Heart left ventricle (tissue), 16 donors: Measurements from ENCODE around the gene HAUS7. TPM values are rescaled to one million over a fixed set of nuclear protein-coding genes. Genes with fewer than 3 reads are reported as not detected.
A peak's percentile ranks its signal among the peaks of the same experiment; 100 is the strongest.

Experiments
- ATAC-seq, 4 donors: fragments of 200-7000 bp; cut with Tn5 transposase; one replicate each; pipeline ENCODE4 v1.9.1; 2020 to 2022; ENCODE audit warnings: moderate library complexity in 4 of 4, mild to moderate bottlenecking in 3 of 4, moderate number of reproducible peaks in 1 of 4
- DNase-seq, 5 donors: peaks; one replicate each; pipeline ENCODE4 v3.0.0-alpha.2; 2020
- H3K27ac ChIP-seq, 12 donors: fragments of 200-600 bp; sonication (generic) in 4 of 12; one replicate each; pipeline versions ENCODE4 v1.5.0 to v1.8.0; 2016 to 2022; ENCODE audit warnings: mild to moderate bottlenecking in 2 of 12
- H3K27me3 ChIP-seq, 9 donors: fragments of 200-600 bp; sonication (generic) in 2 of 9; one replicate each; pipeline versions ENCODE4 v1.5.1 to v1.8.0; 2016 to 2022; ENCODE audit warnings: mild to moderate bottlenecking in 3 of 9
- H3K36me3 ChIP-seq, 9 donors: fragments of 200-600 bp; sonication (generic) in 2 of 9; one replicate each; pipeline versions ENCODE4 v1.5.0 to v1.8.0; 2018 to 2022; ENCODE audit warnings: mild to moderate bottlenecking in 2 of 9
- H3K4me1 ChIP-seq, 12 donors: fragments of 200-600 bp; sonication (generic) in 4 of 12; one replicate each; pipeline versions ENCODE4 v1.5.0 to v1.8.0; 2016 to 2022; ENCODE audit warnings: mild to moderate bottlenecking in 3 of 12
- H3K4me3 ChIP-seq, 12 donors: fragments of 200-600 bp; sonication (generic) in 4 of 12; one replicate each; pipeline versions ENCODE4 v1.5.0 to v1.8.0; 2017 to 2022; ENCODE audit warnings: mild to moderate bottlenecking in 9 of 12, moderate library complexity in 4 of 12
- H3K9me3 ChIP-seq, 12 donors: fragments of 200-600 bp; sonication (generic) in 4 of 12; one replicate each; pipeline versions ENCODE4 v1.5.0 to v1.8.0; 2016 to 2022; ENCODE audit warnings: mild to moderate bottlenecking in 1 of 12
- POLR2A ChIP-seq, 2 donors: fragments of 450-650 bp; IDR thresholded peaks; one replicate each; pipeline ENCODE4 v1.6.1; 2017; ENCODE audit warnings: antibody characterized with exemption in 2 of 2, mild to moderate bottlenecking in 2 of 2, moderate library complexity in 2 of 2
- WGBS, 4 donors: extraction: QIAGEN DNeasy Blood & Tissue Kit in 2 of 4; methylation state at CpG; one replicate each; pipeline versions ENCODE4 v1.1.5 to v1.1.7; 2013 to 2018; 5-methylcytosine and 5-hydroxymethylcytosine counted together
- intact Hi-C, 10 donors: fragments of 100-400 bp; cut with DNase I; formaldehyde crosslinking; loops; one replicate each; pipeline versions ENCODE4 v1.11.1 to v1.14.2; 2022
- polyA plus RNA-seq, 2 donors: library from polyadenylated mRNA; stranded (reverse); fragments of 200-250 nt; gene quantifications; one replicate each; pipeline ENCODE4 v1.2.3, GENCODE V29; 2013
- total RNA-seq, 9 donors: library from RNA; depleted of rRNA in 2 of 9; stranded (reverse); fragments of >200 nt in 2 of 9; fragmentation: NEBNext Ultra II Directional in 3 of 9; extraction: Animal tissue kit (Norgen Biotek cat#: 25700) in 3 of 9; gene quantifications; one replicate each; pipeline versions ENCODE4 v1.1.0 to v1.2.4, GENCODE V29; 2016 to 2023
- TF ChIP-seq, protein P1 (sequence below), 12 donors: fragments of 200-600 bp; sonication (generic) in 4 of 12; IDR thresholded peaks; one replicate each; pipeline versions ENCODE4 v1.5.0 to v1.8.0; 2018 to 2022; ENCODE audit warnings: antibody characterized with exemption in 12 of 12, mild to moderate bottlenecking in 5 of 12
- donor health status: ischemic (EF 13 %, LVEDD 7.1; RV severe dilation, severe dysfunction).
- donor health status: healthy with polysubstance abuse.
- donor health status: DM: no; HTN: yes; CAD: no.
- donor health status: DM: no; HTN: no; CAD: no.
- donor health status: ischemic (EF 25% LVEDD 6.9; RV normal size, moderate dysfunction).
- donor health status: ischemic (EF 25% LVEDD 5.7; RV mildly dilated, moderate dysfunction).
- donor health status: healthy.
- donor health status: DM: yes; HTN: yes; CAD: no.
- donor health status: ischemic (EF 35%, LVEDD 5.7; RV mildly dilated, moderate dysfunction).
- donor health status: nonischemic (EF 11% LVEDD 7.7; RV severe dilation, severe dysfunction).
- donor health status: DM: yes; HTN: yes; CAD: no.
- donor health status: PGD.
- donor health status: ischemic (EF 29% LVEDD 5.4; RV normal size, mild dysfunction).
- donor health status: nonischemic (EF 23%, LVEDD 6.1; RV moderate dilation, normal function).

Gene HAUS7
- total and polyA plus RNA-seq, 11 donors = 15.3 to 28.2 (median 20.2) TPM

DNA sequence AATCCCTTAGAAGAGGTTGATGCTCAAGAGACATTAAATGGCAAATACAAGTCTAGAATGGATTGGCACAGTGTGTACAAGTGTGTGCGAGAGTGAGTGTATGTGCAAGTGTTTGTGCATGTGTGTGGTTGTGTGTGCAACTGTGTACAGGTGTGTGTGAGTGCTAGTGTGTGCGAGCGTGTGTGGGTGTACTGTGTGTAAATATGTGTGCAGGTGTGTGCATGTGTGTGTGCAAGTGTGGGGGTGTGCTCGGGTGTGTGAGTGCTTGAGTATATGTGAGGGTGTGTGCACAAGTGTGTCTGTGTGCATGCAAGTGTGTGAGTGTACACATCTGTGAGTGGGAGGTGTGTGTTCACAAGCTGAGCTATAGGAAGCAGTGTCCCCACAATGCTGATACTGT, 30.4 kb downstream of the HAUS7 start:
- Histone ChIP-seq H3K4me3 (no peak overlapping the region), H3K9me3 (no peaks in the 10 kb centered on the region), H3K27me3 (peaks cover 0 to 20% (median 0%) of the 10 kb centered on the region in 9 donors), H3K4me1 (no peaks in the 10 kb centered on the region), H3K36me3 (no peaks in the 10 kb centered on the region), H3K27ac (no peak overlapping the region)
- whole genome bisulfite sequencing, 4 donors = 84 to 95% (median 92%) methylated on average over 4 of the region's 4 CpGs
- TF ChIP-seq, protein P1, sequence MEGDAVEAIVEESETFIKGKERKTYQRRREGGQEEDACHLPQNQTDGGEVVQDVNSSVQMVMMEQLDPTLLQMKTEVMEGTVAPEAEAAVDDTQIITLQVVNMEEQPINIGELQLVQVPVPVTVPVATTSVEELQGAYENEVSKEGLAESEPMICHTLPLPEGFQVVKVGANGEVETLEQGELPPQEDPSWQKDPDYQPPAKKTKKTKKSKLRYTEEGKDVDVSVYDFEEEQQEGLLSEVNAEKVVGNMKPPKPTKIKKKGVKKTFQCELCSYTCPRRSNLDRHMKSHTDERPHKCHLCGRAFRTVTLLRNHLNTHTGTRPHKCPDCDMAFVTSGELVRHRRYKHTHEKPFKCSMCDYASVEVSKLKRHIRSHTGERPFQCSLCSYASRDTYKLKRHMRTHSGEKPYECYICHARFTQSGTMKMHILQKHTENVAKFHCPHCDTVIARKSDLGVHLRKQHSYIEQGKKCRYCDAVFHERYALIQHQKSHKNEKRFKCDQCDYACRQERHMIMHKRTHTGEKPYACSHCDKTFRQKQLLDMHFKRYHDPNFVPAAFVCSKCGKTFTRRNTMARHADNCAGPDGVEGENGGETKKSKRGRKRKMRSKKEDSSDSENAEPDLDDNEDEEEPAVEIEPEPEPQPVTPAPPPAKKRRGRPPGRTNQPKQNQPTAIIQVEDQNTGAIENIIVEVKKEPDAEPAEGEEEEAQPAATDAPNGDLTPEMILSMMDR (IDR thresholded peaks at IDR 0.05) = no peak
- TF ChIP-seq POLR2A (IDR thresholded peaks at IDR 0.05) = no peak
- DNase-seq (no peak), ATAC-seq (peak in 1 of 4 donors; percentile 10)
- intact Hi-C loops = loop anchor here in 3 of 10 donors (5.0 to 10.0 kb wide), 2 partner anchors 405 to 408 kb away; no protein-coding TSS in a partner anchor

DNA sequence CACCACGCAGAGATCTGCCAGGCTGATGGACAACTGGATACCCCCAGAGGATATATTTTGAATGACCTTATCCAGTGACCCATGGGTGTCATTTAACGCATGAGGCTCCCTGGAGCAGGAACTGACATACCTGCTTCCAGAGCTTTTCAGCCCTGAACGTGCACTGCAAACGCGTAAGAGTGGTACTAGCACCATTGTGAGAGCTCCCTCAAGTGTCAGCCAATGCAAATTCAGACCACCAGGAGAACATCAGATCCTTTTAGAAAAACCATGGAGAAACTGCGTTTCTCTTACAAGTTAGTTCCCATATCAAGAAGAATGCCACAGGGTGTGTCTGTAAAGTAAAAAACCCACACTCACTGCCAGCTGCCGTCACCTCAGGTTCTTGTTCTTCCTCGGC, 31.8 kb downstream of the HAUS7 start:
- H3K36me3 ChIP-seq = no peaks in the 10 kb centered on the region
- TF ChIP-seq POLR2A (IDR thresholded peaks at IDR 0.05) = no peak
- TF ChIP-seq, protein P1 (IDR thresholded peaks at IDR 0.05) = peak in 8 of 12 donors; percentile 10 to 46 (median 25)
- H3K27me3 ChIP-seq = peaks cover 0 to 20% (median 0%) of the 10 kb centered on the region in 9 donors
- WGBS, 4 donors = 23 to 55% (median 34%) methylated on average over 8 of the region's 8 CpGs
- no peaks in the 10 kb centered on the region for H3K4me1 ChIP-seq
- no peak overlapping the region for H3K4me3 ChIP-seq
- peak in 2 of 4 donors; percentile 37 to 53 for ATAC-seq
- intact Hi-C loops = loop anchor here in 2 of 10 donors (5.0 to 10.0 kb wide), 2 partner anchors 404 to 406 kb away; no protein-coding TSS in a partner anchor
- no peak overlapping the region for H3K27ac ChIP-seq
- H3K9me3 ChIP-seq = no peaks in the 10 kb centered on the region
- no peak for DNase-seq

GRCh38 chrX:153435845-153436244, 34.5 kb downstream of the HAUS7 start:
- TF ChIP-seq POLR2A (IDR thresholded peaks at IDR 0.05) = no peak

GRCh38 chrX:153434801-153435200, 35.6 kb downstream of the HAUS7 start:
- DNase-seq (no peak), ATAC-seq (no peak)
- Histone ChIP-seq H3K27ac (no peak overlapping the region), H3K4me1 (no peaks in the 10 kb centered on the region), H3K4me3 (no peak overlapping the region), H3K27me3 (peaks cover 0 to 23% (median 0%) of the 10 kb centered on the region in 9 donors), H3K9me3 (peaks cover 0 to 11% (median 0%) of the 10 kb centered on the region in 12 donors), H3K36me3 (no peaks in the 10 kb centered on the region)
- intact Hi-C loops = loop anchor here in 2 of 10 donors (5.0 to 10.0 kb wide), 2 partner anchors 400 to 402 kb away; no protein-coding TSS in a partner anchor
- 82 to 94% (median 86%) methylated on average over 8 of the region's 8 CpGs for WGBS, 4 donors
- TF ChIP-seq, protein P1 (IDR thresholded peaks at IDR 0.05) = no peak
- TF ChIP-seq POLR2A (IDR thresholded peaks at IDR 0.05) = no peak

More at GRCh38 chrX:153435845-153436244, 34.5 kb downstream of the HAUS7 start:
- Histone ChIP-seq H3K27me3 (peaks cover 0 to 23% (median 0%) of the 10 kb centered on the region in 9 donors), H3K9me3 (peaks cover 0 to 8% (median 0%) of the 10 kb centered on the region in 12 donors), H3K4me1 (no peaks in the 10 kb centered on the region), H3K36me3 (no peaks in the 10 kb centered on the region), H3K27ac (no peak overlapping the region), H3K4me3 (no peak overlapping the region)
- intact Hi-C loops = loop anchor here in 2 of 10 donors (5.0 to 10.0 kb wide), 2 partner anchors 401 to 404 kb away; no protein-coding TSS in a partner anchor
- WGBS, 4 donors = 46 to 76% (median 64%) methylated on average over 3 of the region's 3 CpGs
- ATAC-seq (no peak), DNase-seq (no peak)
